HUES48 (cell line): ENCODE measurements around the gene ATG7.

Source experiments
- H3K27ac ChIP-seq: one replicate; pipeline ENCODE4 v1.7.0; 2013; ENCODE audit warnings: low read depth, low read length, inconsistent platforms
- H3K27me3 ChIP-seq: 2 replicates; pipeline ENCODE4 v1.6.1; 2013; ENCODE audit warnings: mild to moderate bottlenecking, low read length; ENCODE audit not compliant: control insufficient read depth, insufficient read depth
- H3K36me3 ChIP-seq: 2 replicates; pipeline ENCODE4 v1.6.1; 2013; ENCODE audit warnings: low read length; ENCODE audit not compliant: control insufficient read depth, insufficient read depth
- H3K4me1 ChIP-seq: 2 replicates; pipeline ENCODE4 v1.6.1; 2013; ENCODE audit warnings: mild to moderate bottlenecking, low read length; ENCODE audit not compliant: control insufficient read depth, insufficient read depth
- H3K4me3 ChIP-seq: 2 replicates; pipeline ENCODE4 v1.5.1; 2013; ENCODE audit warnings: mild to moderate bottlenecking, low read depth, low read length
- H3K9ac ChIP-seq: 2 replicates; pipeline ENCODE4 v1.6.1; 2013; ENCODE audit warnings: mild to moderate bottlenecking, low read depth, low read length, moderate library complexity
- H3K9me3 ChIP-seq: 2 replicates; pipeline ENCODE4 v1.6.1; 2013; ENCODE audit warnings: low read length; ENCODE audit not compliant: control insufficient read depth, insufficient read depth

The ATG7 gene, protein sequence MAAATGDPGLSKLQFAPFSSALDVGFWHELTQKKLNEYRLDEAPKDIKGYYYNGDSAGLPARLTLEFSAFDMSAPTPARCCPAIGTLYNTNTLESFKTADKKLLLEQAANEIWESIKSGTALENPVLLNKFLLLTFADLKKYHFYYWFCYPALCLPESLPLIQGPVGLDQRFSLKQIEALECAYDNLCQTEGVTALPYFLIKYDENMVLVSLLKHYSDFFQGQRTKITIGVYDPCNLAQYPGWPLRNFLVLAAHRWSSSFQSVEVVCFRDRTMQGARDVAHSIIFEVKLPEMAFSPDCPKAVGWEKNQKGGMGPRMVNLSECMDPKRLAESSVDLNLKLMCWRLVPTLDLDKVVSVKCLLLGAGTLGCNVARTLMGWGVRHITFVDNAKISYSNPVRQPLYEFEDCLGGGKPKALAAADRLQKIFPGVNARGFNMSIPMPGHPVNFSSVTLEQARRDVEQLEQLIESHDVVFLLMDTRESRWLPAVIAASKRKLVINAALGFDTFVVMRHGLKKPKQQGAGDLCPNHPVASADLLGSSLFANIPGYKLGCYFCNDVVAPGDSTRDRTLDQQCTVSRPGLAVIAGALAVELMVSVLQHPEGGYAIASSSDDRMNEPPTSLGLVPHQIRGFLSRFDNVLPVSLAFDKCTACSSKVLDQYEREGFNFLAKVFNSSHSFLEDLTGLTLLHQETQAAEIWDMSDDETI

DNA sequence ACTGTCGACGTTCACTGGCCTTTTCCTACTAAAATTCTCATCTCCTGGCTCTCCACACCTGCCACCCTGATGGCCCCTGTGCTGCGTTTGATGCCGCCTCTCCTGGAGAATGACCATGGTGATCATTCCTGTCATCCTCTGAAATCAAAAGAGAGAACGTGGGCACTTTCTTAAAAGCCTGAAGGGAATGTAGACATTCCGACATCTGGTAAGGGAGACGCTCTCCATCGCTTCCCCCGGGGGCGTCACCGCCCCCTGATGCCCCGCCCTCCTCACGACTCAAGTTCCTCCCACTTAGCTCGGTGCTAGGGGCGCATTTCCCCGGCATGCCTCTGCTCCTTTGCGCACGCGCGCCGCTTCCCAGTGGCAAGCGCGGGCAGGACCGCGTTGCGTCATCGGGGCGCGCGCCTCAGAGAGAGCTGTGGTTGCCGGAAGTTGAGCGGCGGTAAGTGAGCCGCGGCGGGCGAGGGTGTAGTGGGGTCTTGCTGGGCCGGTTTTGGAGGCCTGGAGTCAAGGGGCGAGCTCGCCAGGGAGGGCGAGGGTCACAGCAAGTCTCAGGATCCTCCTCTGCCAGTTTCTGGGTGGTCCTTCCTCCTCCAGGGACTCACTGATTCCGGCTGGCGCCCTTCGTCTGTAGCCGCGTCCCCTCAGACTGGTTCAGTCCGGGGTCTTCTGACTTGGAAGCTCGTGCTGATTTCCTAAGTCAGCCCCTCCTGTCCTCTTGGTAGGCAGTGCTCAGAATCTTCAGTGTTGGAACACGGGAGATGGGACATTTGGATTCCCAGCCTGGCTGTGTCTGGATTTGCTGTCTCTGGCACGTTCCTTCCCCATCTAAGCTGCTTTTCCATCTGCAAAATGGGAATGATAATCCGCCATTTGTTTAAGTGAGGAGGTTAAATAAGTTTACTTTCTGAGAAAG is at the start of gene ATG7:
TSS of gene ATG7 (plus strand) at position 412 of the 919 bp plus-strand sequence. CDS start 26,299 bp downstream, outside the sequence.
- H3K27me3 ChIP-seq = no peaks in the 10 kb centered on the region
- H3K27ac ChIP-seq = peak within 1 kb of the TSS; percentile 82
- H3K9me3 ChIP-seq = 0 out of 2 replicates have a peak, but pooled peaks cover 4% of the 10 kb centered on the region
- H3K4me3 ChIP-seq = peak within 1 kb of the TSS; percentile 100
- H3K4me1 ChIP-seq = peaks cover 10% of the 10 kb centered on the region
- H3K36me3 ChIP-seq = no peaks in the 10 kb centered on the region
- peak within 1 kb of the TSS; percentile 95 for H3K9ac ChIP-seq

DNA sequence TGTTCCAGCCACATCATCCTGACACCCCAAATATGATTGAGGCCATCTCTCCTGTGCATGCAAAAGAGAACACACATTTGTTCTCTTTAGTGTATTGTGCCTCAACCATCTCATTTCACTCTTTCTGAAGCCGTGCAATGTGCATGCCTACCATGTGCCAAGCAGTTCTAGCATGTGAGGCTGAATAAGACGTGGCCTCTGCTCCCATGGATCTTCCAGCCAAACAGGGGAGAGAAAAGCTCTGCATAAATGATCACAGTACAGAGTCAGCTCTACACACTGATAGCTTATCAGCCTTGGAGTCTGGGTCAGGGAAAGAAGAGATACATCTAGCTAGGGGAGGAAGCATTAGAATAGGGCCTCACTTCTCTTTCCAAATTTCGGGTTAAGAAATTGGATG is 48.2 kb upstream of the ATG7 start:
- Histone ChIP-seq H3K4me1 (no peaks in the 10 kb centered on the region), H3K9me3 (no peaks in the 10 kb centered on the region), H3K36me3 (no peaks in the 10 kb centered on the region), H3K9ac (no peak overlapping the region), H3K27me3 (no peaks in the 10 kb centered on the region), H3K4me3 (no peak overlapping the region), H3K27ac (no peak overlapping the region)

DNA sequence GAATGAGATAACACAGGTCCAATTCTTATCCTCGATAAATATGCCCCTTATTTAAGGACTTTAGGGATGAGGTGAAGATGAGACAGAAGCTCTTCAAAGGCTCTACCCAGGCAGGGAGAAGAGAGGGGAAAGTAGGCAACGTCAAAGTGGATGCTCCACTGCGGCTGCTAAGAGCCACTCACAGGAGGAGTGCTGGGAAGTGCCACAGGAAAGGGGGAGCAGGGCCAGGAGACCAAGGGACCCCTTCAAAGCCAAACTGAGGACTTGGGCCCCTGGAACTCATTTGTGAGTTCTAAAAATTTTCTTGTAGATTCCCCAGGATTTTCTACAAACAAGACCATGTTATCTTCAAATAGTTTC is 47.3 kb upstream of the ATG7 start:
- no peak overlapping the region for H3K27ac ChIP-seq
- no peak overlapping the region for H3K9ac ChIP-seq

DNA sequence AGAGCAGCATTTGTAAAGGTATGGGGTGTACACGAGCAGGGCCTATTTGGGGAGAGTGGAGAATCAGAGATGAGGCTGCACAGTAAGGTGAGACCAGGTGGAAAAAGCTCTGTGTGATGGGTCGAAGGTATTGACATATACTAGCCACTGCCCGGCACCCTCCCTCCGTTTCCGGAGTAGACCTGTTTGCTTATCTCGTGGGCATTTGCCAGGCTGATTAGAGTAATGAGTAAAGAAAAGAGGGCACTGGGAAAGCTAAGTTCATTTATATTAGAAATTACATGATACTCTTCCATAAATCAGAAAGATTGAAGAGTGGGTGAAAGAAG is 46.2 kb upstream of the ATG7 start:
- H3K9ac ChIP-seq = no peak overlapping the region
- H3K36me3 ChIP-seq = no peaks in the 10 kb centered on the region
- H3K9me3 ChIP-seq = no peaks in the 10 kb centered on the region
- H3K27me3 ChIP-seq = no peaks in the 10 kb centered on the region
- no peak overlapping the region for H3K4me3 ChIP-seq
- no peak overlapping the region for H3K27ac ChIP-seq
- H3K4me1 ChIP-seq = no peaks in the 10 kb centered on the region

More for the DNA sequence above, 47.3 kb upstream of the ATG7 start:
- H3K36me3 ChIP-seq = no peaks in the 10 kb centered on the region
- no peak overlapping the region for H3K4me3 ChIP-seq
- H3K9me3 ChIP-seq = no peaks in the 10 kb centered on the region
- no peaks in the 10 kb centered on the region for H3K27me3 ChIP-seq
- no peaks in the 10 kb centered on the region for H3K4me1 ChIP-seq

DNA sequence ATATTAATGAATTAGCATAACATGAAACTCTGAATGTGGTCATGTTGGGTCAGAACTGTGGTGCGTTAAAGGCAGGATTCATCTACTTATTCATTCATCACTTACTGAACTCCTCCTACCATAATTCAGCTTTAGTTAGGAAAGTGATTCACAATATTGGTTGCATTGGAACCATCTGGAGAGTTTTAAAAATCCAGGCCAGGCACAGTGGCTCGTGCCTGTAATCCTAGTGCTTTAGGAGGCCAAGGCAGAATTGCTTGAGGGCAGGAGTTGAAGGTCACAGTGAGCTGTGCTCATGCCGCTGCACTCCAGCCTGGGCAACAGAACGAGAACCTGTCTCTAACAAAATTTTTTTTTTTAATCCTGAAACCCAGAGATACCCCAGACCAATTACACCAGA is 44.2 kb upstream of the ATG7 start:
- Histone ChIP-seq H3K36me3 (no peaks in the 10 kb centered on the region), H3K4me3 (no peak overlapping the region), H3K9ac (no peak overlapping the region), H3K4me1 (no peaks in the 10 kb centered on the region), H3K27me3 (no peaks in the 10 kb centered on the region), H3K9me3 (no peaks in the 10 kb centered on the region), H3K27ac (no peak overlapping the region)

DNA sequence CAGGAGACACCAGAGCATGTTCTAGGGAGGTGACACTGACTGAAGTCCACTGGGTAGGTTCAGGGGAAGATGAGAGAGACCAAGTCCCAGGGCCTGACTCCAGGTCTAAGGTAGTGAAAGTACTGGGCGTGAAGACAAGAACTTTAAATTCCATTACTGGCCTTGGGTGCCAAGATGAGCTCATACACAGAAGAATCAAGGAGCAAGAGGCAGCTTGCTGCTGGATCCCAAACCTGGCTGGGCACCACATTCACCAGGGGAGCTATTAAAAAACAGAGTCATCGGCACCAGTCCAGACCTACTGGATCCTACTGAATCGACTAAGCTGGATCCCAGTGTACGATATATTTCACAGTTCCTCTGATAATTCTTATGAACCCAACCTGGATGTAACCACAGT is 42.1 kb upstream of the ATG7 start:
- Histone ChIP-seq H3K36me3 (no peaks in the 10 kb centered on the region), H3K4me3 (no peak overlapping the region), H3K4me1 (no peaks in the 10 kb centered on the region), H3K27me3 (no peaks in the 10 kb centered on the region), H3K27ac (no peak overlapping the region), H3K9me3 (no peaks in the 10 kb centered on the region), H3K9ac (no peak overlapping the region)

DNA sequence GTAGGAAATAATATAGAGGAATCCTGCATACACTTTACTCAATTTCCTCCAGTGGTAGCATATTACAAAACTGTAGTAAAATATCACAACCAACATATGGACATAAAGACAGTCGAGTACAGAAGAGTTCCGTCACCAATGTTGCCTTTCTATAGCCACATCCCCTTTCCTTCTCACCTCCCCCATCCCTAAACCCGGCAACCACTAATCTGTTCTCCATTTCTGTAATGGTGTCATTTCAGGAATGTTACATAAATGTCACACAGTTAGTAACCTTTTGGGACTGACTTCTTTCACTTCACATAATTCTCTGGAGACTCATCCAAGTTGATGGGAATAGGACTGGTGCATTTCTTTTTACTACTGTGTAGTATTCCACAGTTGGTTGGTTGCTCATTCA is 41.4 kb upstream of the ATG7 start:
- Histone ChIP-seq H3K27me3 (no peaks in the 10 kb centered on the region), H3K9me3 (no peaks in the 10 kb centered on the region), H3K36me3 (no peaks in the 10 kb centered on the region), H3K4me1 (no peaks in the 10 kb centered on the region), H3K4me3 (no peak overlapping the region), H3K27ac (no peak overlapping the region), H3K9ac (no peak overlapping the region)

DNA sequence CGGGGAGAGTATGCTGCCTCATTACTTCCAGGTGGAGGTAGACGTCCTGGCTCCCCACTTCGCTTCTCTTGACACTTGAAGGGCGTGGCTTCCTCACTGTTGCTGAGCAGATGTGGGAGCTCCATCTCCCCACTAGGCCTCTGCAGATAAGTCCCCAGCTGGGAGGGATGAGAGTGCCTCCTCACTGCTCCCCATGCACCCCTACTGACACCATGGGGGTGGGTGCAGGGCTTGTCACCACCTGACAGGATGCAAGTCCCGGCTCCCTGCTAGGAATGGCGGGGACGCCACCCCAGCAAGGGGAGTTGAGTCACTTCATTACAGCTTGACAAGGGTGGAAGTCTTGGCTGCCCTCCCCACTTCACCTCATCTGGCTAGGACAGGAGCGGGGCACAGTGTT is 36.8 kb upstream of the ATG7 start:
- Histone ChIP-seq H3K9ac (no peak overlapping the region), H3K9me3 (no peaks in the 10 kb centered on the region), H3K27ac (no peak overlapping the region), H3K4me3 (no peak overlapping the region), H3K36me3 (no peaks in the 10 kb centered on the region), H3K4me1 (no peaks in the 10 kb centered on the region), H3K27me3 (no peaks in the 10 kb centered on the region)

DNA sequence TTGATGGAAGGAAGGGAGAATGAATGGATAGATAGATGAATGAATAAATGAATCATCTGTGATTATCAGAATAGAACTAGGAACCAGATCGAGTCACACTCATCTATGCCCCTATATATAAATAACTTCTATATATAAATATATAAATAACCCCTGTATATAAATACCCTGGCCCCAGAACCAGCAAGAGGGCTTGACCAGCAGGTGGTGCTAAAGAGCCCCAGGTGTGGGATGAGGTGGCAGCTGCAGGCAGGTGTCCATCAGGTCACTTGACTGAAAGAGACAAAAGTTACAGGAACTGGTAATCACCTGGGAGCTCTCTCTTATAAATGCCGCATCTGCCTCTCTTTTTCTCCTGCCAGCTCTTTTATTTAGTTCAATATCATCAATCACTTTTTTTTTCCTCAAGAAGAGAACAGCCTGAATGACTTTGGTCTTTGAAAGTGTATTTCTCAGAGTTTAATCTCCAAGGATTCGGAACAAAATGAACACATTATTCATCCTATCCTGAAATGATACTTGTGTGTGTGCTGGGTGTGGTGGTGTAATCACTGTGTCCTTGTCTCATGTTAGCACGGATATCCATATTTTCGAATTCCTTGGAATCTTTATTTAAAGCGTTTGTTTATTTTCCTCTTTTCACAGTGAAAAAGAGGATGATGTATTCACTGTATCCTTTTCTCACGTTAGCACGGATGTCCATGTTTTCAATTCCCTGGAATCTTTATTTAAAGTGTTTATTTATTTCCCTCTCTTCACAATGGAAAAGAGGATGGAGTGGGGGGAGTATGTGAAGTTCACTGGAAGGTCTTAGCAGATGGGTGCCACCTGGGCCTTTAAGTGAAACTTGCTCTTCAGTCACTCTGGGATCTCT is 35.4 kb upstream of the ATG7 start:
- no peaks in the 10 kb centered on the region for H3K27me3 ChIP-seq
- H3K4me3 ChIP-seq = no peak overlapping the region
- H3K9me3 ChIP-seq = no peaks in the 10 kb centered on the region
- H3K4me1 ChIP-seq = no peaks in the 10 kb centered on the region
- no peak overlapping the region for H3K9ac ChIP-seq
- no peaks in the 10 kb centered on the region for H3K36me3 ChIP-seq
- no peak overlapping the region for H3K27ac ChIP-seq

DNA sequence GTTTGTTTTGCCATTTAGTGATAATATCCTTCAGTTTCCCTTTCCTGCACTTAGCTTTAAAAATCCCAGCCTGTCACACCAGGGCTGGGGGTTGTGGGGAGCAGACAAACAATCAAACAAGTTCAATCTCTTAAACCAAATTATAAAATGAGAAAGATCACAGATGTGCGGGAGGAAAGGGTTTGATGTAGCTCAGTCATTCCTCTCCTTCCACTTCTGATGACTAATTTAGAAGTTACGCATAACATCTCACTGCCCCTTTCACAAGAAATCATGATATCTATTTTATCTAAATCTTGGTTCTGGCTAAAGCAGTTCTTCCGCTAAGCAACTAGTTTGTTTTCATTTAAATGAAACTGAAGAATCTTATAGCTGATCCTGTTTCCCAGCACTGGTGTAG is 34.1 kb upstream of the ATG7 start:
- H3K9me3 ChIP-seq = no peaks in the 10 kb centered on the region
- H3K27me3 ChIP-seq = no peaks in the 10 kb centered on the region
- no peaks in the 10 kb centered on the region for H3K4me1 ChIP-seq
- no peaks in the 10 kb centered on the region for H3K36me3 ChIP-seq
- H3K9ac ChIP-seq = no peak overlapping the region
- no peak overlapping the region for H3K4me3 ChIP-seq
- H3K27ac ChIP-seq = no peak overlapping the region
